HG03280 (cell line): ENCODE measurements around the gene KRT78.

Source experiments
- ATAC-seq: cut with Tn5 transposase; IDR thresholded peaks from one replicate; pipeline ENCODE4 v1.9.1; 2021; ENCODE audit warnings: mild to moderate bottlenecking, moderate library complexity; ENCODE audit not compliant: unreplicated experiment

The KRT78 gene

DNA sequence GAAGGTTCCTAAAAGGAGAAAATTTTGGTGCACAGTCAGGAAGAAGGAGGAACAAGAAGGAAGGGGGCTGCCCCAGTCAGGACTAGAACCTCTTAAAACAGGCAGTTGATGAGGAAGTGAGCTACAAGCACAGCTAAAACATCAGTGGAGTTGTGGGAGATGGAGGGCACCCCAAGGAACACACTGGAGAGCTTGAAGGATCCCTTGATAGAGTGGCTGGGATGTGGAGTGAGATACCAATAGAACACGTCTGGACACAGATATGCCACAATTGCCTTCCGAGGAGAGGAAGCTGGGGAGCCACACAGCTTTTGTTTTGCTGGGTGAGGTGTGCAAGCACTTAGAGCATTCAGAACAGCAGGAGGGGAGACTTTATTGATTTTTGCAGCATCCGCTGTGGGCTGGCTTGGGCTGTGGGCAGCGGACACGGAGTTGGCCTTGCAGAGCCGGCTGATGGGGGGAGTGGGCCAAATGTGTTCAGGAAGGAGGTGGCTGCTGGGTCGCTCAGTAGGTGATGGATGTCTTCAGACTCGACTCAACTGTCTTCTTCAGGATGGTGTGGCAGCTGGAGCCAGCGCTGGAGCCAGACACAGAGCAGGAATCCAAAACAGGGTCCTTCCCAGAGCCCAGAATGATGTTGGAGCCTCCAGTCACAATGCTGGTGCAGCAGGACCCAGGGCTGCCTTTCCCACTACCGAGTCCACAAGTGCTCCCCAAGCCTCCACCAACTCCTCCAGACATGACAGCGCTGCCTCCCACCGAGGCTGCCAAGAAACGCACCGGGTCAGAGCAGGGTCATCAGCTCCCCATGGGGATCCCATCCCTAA, 10.0 kb downstream of the KRT78 start:
- no peak for ATAC-seq

DNA sequence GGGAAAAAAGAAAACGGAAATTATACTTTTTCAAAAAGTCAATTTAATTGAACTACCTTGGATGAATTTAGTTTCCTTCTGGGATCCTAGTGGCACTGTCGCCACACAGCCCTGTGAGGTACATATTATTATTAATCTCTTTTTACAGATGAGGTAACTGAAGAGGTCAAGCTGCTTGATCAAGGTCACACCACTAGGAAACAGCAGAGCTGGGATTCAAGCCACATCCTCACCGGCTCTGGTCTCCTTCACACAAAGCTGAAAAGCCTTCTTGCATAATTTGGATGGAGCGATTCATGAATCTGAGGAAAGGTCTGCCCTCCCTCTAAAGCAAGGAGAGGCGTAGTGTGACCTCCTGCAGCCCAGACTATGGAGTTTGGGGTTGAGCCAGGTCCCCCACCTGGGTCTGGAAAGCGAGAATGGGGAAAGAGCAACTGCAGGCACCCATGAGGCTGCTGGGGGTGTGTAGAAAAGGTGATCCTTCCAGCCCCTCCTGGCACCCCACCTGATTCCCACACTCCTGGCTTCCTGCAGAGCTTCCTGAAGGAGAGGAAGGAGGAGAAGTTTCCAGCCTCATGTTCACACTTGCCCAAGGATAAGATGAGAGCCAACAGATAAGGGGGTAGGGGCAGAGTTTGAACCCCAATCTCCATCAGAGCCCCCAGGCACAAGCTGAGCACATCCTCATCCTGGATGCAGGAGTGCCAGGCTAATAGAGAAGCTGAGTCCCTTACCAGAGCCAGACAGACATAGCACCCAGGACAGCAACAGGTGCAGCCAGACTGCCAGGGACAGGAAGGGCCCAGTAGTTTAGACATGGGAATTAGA, 10.8 kb downstream of the KRT78 start:
- ATAC-seq, result no peak

DNA sequence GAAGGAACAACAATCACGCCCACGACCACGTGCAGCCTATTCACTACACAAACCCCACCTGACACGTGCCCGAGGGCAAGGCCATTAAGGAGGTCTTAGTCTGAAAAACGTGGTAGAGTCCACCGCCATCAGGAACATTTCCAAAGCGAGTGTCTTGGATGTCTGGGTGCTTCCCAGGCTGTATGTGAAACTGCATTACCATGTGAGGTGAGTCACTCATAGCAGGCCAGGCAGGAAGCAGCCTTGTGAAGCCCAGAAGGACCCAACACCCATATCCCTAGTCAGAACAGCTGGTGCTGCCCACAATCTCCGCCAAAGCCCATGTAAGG, 11.4 kb downstream of the KRT78 start:
- no peak for ATAC-seq

DNA sequence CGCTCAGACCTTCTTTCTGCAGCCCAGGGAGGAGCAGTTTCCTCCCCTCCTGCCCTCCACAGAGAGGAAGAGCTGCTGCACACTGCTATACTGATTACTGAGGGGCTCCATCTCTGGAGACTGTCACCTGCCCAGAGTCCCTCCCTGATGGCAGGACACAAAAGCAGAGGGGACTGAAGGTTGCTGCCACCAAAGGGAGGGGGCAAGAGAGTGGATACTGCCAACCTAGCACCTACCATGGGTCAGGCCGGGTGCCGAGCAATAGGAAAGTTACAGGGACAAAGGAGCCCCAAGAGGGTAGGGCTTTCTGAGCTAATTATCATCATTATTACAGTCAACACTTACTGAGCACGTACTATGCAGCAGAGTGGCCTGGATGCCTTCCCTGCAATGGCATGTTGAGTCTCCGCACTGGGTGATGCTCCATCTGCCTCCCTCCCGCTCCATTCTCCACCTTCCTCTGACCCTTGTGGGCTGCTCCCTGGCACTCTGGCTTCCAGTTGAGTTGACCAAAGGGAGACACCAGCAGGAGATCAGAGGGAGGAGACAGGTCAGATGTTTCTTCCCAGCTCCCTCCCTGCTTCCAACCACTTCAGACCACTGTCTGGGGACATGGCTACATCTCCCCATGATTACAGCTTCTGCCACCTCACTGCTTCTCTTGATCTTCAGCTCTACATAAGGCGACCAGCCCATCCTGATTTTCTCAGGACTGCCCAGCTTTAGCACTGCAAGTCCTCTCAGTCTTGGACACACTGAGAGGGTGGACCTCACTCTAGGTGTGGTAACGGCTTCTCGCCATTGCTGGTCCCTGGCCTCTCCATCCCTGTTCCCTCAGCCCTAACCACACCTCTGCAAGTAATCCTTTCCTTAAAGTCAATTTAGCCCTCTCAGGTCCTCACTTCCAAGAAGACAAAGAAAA, 12.0 kb downstream of the KRT78 start:
- ATAC-seq, result no peak

DNA sequence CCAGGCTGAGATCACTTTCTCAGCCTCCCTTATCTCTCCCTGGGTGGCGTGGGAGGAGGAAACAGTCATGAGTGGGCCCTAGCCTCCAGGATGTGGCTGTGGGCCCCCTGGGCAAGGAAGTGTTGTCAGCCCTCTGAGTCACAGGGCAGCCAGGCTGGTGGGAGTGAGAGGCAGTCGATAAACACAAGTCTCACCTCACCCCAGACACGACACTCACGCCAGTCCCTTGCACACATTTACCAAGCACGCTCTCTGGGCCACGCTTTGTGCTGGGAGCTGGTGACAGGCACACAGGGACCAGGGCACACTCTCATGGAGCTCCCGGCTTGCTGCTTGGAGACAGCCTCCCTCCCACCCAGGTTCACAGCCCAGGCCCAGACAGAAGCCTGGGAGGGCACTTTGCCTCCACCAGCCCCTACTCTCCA, 12.7 kb downstream of the KRT78 start:
- ATAC-seq, result no peak

DNA sequence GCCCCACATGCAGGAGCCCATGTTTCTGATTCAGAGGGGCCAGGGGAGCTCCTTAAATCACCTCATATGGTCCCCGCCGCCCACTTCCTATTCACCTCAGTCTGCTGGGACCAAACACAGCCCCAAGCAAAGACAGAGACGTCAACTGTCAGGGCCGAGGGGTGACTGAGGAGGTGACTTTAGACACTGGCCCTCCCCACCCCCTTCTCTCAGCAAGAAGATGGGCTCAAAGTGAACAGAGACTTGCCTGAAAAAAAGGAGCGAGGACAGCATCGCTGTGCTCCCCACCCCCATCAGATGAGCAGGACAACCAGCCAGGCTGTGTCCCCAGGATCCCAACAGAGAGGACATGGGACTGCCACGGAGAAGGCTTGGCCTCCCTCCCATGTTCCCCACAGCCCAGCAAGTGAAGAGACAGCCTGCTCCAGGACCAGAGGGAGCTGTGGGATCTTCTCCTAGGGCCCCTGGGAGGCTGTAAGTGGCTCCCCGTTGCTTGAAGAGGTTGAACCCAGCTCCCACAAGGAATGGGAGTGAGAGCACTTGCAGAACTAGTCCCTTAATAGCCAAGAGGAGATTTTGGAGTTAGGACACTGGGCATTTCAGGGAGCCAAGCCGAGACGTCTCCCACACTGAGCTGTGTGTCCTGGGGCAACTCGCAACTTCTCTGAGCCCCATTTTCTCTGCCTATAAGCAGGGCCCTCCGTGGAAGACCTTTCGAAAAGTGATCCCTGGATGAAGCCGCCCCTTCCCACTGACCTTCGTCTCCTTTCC, 13.3 kb downstream of the KRT78 start:
- no peak for ATAC-seq

DNA sequence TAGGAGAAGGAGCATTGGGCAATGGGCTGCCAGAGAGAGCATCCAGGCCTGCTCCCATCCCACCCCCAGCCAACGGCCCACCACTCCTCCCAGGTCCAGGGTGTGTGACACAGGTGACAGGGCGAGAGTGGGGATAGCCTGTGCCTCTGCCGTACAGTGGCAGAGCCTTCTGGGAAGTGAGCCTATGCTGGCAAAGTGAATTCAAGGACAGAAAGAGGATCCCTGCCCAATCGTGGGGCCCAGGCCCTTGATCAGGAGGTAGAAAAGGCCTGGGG, 14.1 kb downstream of the KRT78 start:
- ATAC-seq, result no peak

DNA sequence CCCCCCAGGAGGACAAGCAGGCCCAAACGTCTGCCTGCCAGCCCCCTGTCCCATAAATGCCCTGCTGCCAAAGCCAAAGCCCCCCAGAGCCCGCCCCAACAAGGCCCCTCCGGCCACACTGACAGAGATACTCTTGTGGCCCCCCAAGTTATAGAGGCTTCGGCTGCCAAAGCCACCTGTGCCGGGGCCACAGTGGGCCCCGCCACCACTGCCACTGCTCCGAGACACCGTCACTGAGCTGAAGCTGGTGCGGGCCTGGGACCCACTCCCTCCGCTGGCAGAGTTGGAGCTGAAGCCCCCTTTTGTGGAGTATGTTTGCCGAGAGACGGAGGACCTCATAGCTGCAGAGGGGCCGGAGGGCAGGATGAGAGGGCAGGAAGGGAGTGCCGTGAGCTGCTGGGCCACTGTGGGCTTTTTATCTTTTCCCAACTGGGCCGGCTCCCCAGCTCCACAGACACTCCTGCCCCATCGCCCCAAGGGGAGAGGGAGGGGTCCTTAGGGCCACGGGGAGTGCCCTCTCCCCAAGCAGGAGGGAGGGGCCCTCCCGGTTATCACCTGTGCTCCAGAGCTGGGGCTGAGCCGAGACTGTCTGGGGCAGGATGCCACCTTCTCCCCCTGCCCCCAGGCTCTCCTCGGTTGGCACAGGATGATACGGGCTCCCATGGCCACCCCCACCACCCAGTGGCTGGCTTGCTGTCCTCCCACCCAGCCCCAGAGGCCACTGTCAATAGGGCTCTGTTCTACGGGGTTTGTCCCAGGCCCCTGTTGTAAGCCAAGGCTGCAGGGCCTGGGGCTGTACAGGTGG, 14.7 kb downstream of the KRT78 start, which contains the start of gene KRT79:
TSS of gene KRT79 (minus strand) at position 390 of the 805 bp plus-strand sequence. CDS start at position 339, 51 bp downstream.
- no peak for ATAC-seq

DNA sequence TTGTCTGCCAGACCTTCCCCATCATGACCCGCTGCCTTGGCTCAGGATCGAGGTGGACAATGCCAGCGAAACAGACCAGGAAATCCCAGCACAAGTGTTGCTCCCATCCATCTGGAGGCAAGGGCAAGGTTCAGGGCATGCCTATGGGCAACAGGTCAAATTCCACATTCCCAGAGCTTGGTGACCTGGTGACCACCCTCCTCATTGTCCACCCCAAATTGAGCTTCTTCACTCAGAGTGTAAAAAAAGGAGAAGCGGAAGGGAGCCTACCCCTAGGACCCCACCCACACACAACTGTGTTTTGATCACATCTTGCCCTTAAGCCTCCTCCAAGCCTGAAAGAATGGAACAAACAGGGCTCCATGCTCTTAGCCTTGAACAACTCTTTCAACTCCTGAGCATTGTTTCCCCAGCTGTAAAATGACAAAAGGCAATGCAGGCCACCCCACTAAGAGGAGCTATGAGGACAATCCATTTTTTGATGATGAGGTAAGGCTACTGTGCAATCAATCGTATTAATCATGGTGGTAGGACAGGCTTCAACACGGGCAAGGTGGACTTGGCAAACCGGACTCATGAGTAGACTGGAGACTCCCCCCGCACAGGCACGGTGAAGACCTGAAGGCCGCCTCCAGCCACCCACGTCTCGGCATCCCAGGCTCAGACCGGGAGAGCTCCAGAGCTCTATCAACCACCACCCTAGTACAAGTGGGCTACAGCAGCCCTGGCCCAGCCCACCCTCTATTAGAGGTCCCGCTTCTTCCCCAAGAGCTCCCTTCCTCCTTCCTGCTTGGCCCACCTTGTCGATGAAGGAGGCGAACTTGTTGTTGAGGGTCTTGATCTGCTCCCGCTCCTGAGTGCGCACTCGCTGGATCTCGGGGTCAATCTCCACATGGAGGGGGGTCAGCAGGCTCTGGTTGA, 15.5 kb downstream of the KRT78 start:
- no peak for ATAC-seq

DNA sequence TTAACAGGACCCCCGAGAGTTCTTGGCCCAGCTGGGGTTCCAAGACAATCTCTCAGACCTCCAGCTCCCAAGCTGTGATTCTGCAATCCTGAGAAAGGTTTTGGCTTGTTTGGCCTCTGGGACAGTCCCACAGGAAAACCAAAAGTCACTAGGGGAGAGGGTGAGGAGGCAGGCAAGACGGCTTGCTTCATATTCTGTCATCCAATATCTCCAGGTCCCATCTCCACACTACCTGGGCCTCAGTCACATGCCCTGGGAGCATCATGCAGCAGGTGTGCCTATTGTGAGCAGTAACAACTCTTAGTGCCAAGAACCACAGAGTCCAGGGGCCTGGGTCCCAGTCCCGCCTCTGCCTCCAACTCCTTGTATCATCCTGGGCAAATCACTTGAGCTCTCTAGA, 16.3 kb downstream of the KRT78 start:
- no peak for ATAC-seq

DNA sequence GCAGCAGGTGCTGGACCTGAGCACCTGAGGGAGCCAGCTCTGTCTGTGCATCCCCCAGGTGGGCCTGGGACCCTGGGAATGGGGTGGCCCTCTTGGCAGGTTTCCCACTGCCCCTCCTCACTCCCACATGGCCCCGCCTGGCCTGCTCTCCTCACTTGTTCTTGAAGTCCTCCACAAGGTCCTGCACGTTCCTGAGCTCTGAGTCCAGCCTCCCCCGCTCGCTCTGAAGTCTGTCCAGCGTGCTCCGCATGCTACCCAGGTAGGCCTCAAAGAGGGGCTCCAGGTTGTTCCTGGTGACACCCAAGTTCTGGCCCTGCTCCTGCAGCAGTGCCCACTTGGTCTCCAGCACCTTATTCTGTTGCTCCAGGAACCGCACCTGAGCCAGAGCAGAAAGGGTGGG, 17.5 kb downstream of the KRT78 start:
- no peak for ATAC-seq

DNA sequence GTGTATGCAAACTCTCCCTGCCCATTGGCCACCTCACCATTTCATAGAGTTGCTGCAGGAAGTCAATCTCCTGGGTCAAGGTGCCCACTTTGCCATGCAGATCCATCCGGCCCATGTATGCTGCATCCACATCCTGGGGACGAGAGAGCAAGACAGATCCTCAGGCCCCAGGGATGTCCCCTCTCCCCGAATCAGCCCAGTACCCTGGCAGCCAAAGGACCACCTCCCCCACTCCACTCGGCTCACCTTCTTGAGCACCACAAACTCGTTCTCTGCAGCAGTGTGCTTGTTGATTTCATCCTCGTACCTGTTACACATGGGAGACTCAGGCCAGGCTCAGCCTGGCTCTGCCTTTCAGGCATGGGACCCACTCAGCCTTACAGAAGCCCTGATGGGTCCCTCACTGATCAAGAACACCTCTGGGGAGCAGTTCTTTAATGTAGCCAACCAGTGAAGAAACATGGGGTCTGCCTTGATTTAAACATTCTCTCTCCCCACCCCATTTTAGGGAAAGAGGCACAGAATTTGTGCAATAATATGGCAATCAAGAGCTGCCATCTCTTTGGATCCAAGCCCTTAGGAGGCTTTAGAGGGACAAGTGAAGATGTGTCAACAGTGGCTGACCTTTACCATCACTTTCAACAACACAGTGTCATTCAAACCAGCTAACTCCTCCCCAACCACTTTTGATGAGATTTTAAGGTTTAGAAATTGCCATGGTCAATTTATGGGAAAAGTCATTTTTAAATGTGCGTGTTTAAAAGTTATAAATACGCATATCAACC, 18.6 kb downstream of the KRT78 start:
- ATAC-seq, result no peak

DNA sequence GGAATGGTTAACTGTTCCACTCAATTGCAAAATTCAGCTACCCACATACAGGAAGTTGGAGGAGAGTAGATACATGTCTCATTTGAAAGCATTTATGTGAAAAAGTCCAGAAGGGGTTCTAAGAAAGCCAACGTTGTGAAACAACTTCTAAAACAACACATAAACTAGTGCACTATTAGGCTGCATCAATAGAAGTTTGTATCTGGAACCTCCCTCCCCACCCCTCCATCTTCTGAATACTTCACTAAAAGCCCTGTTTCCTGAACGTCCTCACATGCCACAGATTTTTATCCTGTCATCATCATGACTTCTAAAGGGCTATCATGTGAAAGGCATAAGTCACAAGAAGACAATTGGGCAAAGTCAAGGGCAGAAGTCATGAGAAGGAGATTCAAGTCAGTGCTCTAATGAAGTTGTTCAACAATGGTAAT, 20.2 kb downstream of the KRT78 start:
- no peak for ATAC-seq

DNA sequence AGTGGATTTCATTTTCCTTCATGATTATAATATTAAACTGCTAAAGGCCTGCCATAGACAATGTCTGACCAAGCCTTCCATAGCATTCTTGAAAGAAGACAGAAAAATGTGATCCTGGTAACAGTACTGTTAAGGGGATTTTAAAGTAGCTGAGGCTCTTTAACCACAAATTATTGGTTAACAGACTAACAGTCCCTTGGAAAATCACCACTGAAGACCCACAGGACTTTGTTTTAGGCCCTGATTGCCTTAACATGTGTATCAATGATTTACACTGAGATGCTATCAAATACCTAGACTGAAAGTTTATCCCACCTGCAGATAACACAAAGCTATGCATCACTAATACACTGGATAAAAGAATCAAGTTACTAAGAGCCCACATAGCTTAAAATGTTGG, 20.6 kb downstream of the KRT78 start:
- no peak for ATAC-seq

DNA sequence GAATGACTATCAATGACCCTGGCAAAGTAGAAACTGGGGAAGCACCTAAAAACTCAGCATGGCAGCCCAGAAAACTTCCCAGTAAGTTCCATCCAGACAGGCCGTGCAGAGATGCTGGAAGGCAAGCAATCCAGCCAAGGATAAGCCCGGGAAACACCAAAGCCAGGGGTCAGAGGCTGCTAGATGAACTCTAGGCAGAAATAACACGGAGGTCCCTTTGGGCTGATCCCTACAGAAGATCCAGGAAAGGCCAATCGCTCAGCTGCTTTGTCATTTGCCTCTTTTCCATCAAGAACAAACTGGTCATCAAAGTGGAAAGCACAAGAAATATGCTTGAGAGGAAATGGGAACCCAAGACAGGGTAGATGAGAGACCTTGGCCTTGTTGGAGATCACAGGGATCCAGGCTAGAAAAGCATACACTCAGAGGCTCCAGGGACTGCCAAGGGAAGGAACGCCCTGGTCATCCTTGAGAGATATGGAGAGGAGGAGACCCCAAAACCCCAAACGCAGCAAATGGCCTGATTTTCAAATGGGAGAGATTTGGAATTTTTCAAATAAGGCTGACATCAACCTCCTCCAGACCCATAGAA, 21.2 kb downstream of the KRT78 start:
- ATAC-seq, result no peak

DNA sequence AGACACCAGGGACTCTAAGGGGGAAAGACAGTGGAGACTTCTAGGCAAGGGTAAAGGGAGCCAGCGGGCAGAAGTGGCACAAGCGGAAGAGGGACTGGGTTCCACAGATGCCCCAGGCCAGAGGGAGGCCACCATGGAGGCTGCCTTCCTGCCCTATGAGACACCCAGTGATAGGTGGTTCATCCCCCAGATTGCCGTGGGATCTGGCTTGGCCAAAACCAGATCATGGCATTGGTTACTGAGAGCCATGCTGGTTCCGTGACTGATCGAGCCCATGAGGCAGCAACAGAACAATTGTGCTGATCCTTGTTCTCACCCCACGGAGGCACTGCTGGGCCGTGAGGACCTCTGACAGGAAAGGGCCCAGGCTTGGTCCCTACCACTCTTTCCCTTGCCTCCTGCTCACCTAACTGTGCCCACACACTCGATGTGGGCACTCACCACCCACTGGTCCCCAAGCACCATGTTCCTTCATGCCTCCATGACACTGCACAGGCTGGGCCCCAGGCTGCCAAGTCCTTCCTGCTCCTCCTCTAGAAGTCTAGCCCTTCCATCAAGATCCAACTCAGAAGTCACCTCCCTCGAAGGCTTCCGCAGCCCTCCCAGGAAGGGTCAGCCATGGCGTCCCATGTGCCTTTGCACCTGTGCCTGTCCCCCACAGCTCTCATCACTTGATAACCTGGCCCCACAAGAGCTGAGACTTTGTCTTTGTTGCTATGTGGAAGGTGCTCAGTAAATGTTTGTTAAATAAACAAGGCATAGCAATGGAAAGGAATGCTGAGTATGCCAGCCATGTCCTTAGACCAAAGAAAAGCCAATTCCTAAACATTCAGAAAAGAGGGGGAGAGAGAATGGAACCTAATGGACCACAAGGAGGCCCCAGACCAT, 21.9 kb downstream of the KRT78 start:
- no peak for ATAC-seq

DNA sequence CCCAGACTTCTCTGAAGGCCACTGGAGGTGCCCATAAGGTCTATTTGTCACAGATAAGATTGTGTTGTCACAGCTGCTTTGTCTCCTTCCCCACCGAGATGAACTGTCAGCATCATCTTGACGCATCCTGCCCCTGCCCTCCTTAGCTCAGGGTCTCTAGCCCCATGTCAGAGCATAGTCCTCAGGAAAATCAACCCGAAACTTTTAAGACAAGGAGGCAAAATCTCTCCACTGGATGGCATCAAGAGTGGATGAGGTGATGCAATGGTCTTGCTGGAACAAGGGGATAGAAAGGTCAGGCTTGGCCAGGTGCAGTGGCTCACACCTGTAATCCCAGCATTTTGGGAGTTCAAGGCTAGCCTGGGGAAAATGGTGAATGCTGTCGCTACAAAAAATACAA, 22.8 kb downstream of the KRT78 start:
- ATAC-seq, result no peak
